Measurements from ENCODE around the gene SHB. TPM values are rescaled to one million over a fixed set of nuclear protein-coding genes. Genes with fewer than 3 reads are reported as not detected.

The SHB gene
- total RNA-seq, 2 experiments from 2014 or later, result 0.41 to 1.0 TPM

GRCh38 chr9:37909326-37909725 lies 159.7 kb downstream of the SHB start:
- H3K27ac ChIP-seq (ENCODE audit: low read depth, low read length, poor library complexity, severe bottlenecking), result no peak overlapping the region
- H2AFZ ChIP-seq (ENCODE audit: low read length), result no peak overlapping the region
- ChIA-PET CTCF (ENCODE audit: unreplicated experiment) (no interaction called here), POLR2A (interaction anchor here (0.7 kb wide), 1 partner anchor 781 kb away, joined by 4 read pairs; no protein-coding TSS in a partner anchor)
- no peak overlapping the region for H3K4me3 ChIP-seq (ENCODE audit: low read depth, low read length, poor library complexity, severe bottlenecking)
- TF ChIP-seq CTCF (conservative IDR thresholded peaks at IDR 0.05; ENCODE audit: low read length) (no peak), EZH2phosphoT487 (IDR thresholded peaks at IDR 0.05; ENCODE audit: borderline replicate concordance, low read depth, low read length) (no peak)
- H3K4me1 ChIP-seq (ENCODE audit: insufficient read depth, low read length, poor library complexity, severe bottlenecking), result peaks cover 17% of the 10 kb centered on the region
- no peaks in the 10 kb centered on the region for H3K79me2 ChIP-seq (ENCODE audit: insufficient read depth, low read depth, low read length)
- no peaks in the 10 kb centered on the region for H4K20me1 ChIP-seq (ENCODE audit: insufficient read depth, low read length)
- no peak overlapping the region for H3K4me2 ChIP-seq (ENCODE audit: low read length)
- no peak for DNase-seq (ENCODE audit: low spot score)
- intact Hi-C loops (cut with micrococcal nuclease; ENCODE audit: unreplicated experiment), result no loop called here
- no TSS peak for BruUV-seq (replicated peaks)
- no peaks in the 10 kb centered on the region for H3K36me3 ChIP-seq (ENCODE audit: insufficient read depth, low read length)
- H3K9me2 ChIP-seq (ENCODE audit: insufficient read depth, low read length), result no peaks in the 10 kb centered on the region
- H3K9me3 ChIP-seq (ENCODE audit: low read length), result no peaks in the 10 kb centered on the region

- no peak for TF ChIP-seq CTCF (conservative IDR thresholded peaks at IDR 0.05; ENCODE audit: low read length)
- TF ChIP-seq EZH2phosphoT487 (IDR thresholded peaks at IDR 0.05; ENCODE audit: borderline replicate concordance, low read depth, low read length), result no peak
- Histone ChIP-seq H3K9me3 (ENCODE audit: low read length) (no peaks in the 10 kb centered on the region), H3K79me2 (ENCODE audit: insufficient read depth, low read depth, low read length) (no peaks in the 10 kb centered on the region), H3K4me2 (ENCODE audit: low read length) (no peak overlapping the region), H3K4me1 (ENCODE audit: insufficient read depth, low read length, poor library complexity, severe bottlenecking) (peaks cover 18% of the 10 kb centered on the region), H3K36me3 (ENCODE audit: insufficient read depth, low read length) (no peaks in the 10 kb centered on the region), H4K20me1 (ENCODE audit: insufficient read depth, low read length) (no peaks in the 10 kb centered on the region), H3K4me3 (ENCODE audit: low read depth, low read length, poor library complexity, severe bottlenecking) (no peak overlapping the region), H2AFZ (ENCODE audit: low read length) (no peak overlapping the region), H3K9me2 (ENCODE audit: insufficient read depth, low read length) (no peaks in the 10 kb centered on the region), H3K27ac (ENCODE audit: low read depth, low read length, poor library complexity, severe bottlenecking) (no peak overlapping the region)
- no TSS peak for BruUV-seq (replicated peaks)
- DNase-seq (ENCODE audit: low spot score), result no peak
- ChIA-PET CTCF (ENCODE audit: unreplicated experiment) (no interaction called here), POLR2A (no interaction called here)
- intact Hi-C loops (cut with micrococcal nuclease; ENCODE audit: unreplicated experiment), result no loop called here
These were observed 160.3 kb downstream of the SHB start for GRCh38 chr9:37908698-37909186.

GRCh38 chr9:37908283-37908682 lies 160.7 kb downstream of the SHB start:
- TF ChIP-seq EZH2phosphoT487 (IDR thresholded peaks at IDR 0.05; ENCODE audit: borderline replicate concordance, low read depth, low read length) (no peak), CTCF (conservative IDR thresholded peaks at IDR 0.05; ENCODE audit: low read length) (no peak)
- no peaks in the 10 kb centered on the region for H3K9me2 ChIP-seq (ENCODE audit: insufficient read depth, low read length)
- DNase-seq (ENCODE audit: low spot score), result no peak
- H3K79me2 ChIP-seq (ENCODE audit: insufficient read depth, low read depth, low read length), result peaks cover 1% of the 10 kb centered on the region; the same call in 1 of the 2 replicates
- no peak overlapping the region for H3K4me2 ChIP-seq (ENCODE audit: low read length)
- H3K4me3 ChIP-seq (ENCODE audit: low read depth, low read length, poor library complexity, severe bottlenecking), result no peak overlapping the region
- CTCF ChIA-PET (ENCODE audit: unreplicated experiment), result no interaction called here
- peaks cover 15% of the 10 kb centered on the region for H3K4me1 ChIP-seq (ENCODE audit: insufficient read depth, low read length, poor library complexity, severe bottlenecking)
- H3K27ac ChIP-seq (ENCODE audit: low read depth, low read length, poor library complexity, severe bottlenecking), result no peak overlapping the region
- intact Hi-C loops (cut with micrococcal nuclease; ENCODE audit: unreplicated experiment), result no loop called here
- no TSS peak for BruUV-seq (replicated peaks)
- no peaks in the 10 kb centered on the region for H3K9me3 ChIP-seq (ENCODE audit: low read length)
- POLR2A ChIA-PET, result no interaction called here
- no peak overlapping the region for H2AFZ ChIP-seq (ENCODE audit: low read length)
- H4K20me1 ChIP-seq (ENCODE audit: insufficient read depth, low read length), result no peaks in the 10 kb centered on the region
- H3K36me3 ChIP-seq (ENCODE audit: insufficient read depth, low read length), result no peaks in the 10 kb centered on the region
